HCT116 (cell line): ENCODE data around the gene RPL19.

Experiments used
- EZH2 ChIP-seq: fragments of 200-600 bp; sonication (generic); IDR thresholded peaks from 2 replicates; pipeline ENCODE4 v1.6.1; 2017; ENCODE audit warnings: antibody characterized with exemption, mixed run types
- EZH2phosphoT487 ChIP-seq: fragments of 200-600 bp; IDR thresholded peaks from 2 replicates; pipeline ENCODE4 v1.6.1; 2018; ENCODE audit warnings: antibody characterized with exemption, borderline replicate concordance
- POLR2A ChIP-seq: IDR thresholded peaks from 2 replicates; pipeline ENCODE4 v1.7.0; 2011; ENCODE audit warnings: borderline replicate concordance; ENCODE audit not compliant: insufficient read depth, insufficient read length; ENCODE audit errors: extremely low read depth
- POLR2AphosphoS5 ChIP-seq: IDR thresholded peaks from 2 replicates; pipeline ENCODE4 v1.6.1; 2011; ENCODE audit warnings: mild to moderate bottlenecking, low read depth, low read length, moderate library complexity
- SP1 ChIP-seq: IDR thresholded peaks from 2 replicates; pipeline ENCODE4 v1.6.1; 2012; ENCODE audit warnings: low read depth
- TCF7L2 ChIP-seq: IDR thresholded peaks from 2 replicates; pipeline ENCODE4 v1.7.0; 2011; ENCODE audit warnings: borderline replicate concordance, inconsistent platforms; ENCODE audit not compliant: insufficient read depth, insufficient read length; ENCODE audit errors: extremely low read depth
- YY1 ChIP-seq: IDR thresholded peaks from 2 replicates; pipeline ENCODE4 v1.6.1; 2011; ENCODE audit warnings: low read length, low read depth, moderate library complexity, mild to moderate bottlenecking; ENCODE audit not compliant: insufficient replicate concordance; ENCODE audit errors: extremely low read depth
- TF ChIP-seq, protein P1 (sequence below), 3 experiments: fragments of 200-600 bp in 1 of 3; sonication (generic) in 1 of 3; IDR thresholded peaks in 2 of 3; conservative IDR thresholded peaks in 1 of 3; 2 replicates each; pipeline ENCODE4 v1.5.1; 2012 to 2017; ENCODE audit warnings: low read depth in 2 of 3, low read length in 2 of 3, antibody characterized with exemption in 1 of 3, borderline replicate concordance in 1 of 3, control low read depth in 1 of 3, mild to moderate bottlenecking in 1 of 3, mixed read lengths in 1 of 3, mixed run types in 1 of 3, moderate library complexity in 1 of 3; ENCODE audit not compliant: insufficient read depth in 1 of 3
- TF ChIP-seq, protein P2 (sequence below): IDR thresholded peaks from 2 replicates; pipeline ENCODE4 v1.6.1; 2012

DNA sequence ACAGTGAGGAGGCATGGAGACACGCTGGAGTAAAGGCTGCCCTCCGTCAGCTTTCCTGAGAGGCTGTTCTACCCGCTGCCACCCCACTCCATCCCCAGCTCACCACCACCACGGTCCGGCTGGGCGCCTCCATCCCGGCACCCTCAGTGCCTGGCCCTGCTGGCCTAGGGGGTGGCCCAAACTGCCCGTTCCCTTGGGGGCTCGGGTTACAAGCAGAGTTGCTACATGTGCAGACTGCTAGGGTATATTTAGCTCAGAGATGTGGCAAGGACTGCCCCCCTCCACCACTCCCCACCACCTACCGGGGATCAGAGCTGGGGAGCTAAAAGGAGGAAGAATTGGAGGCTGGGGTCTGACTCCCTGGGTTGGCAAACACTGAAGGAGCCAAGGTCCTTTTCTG is 6.7 kb upstream of the RPL19 start:
- TF ChIP-seq POLR2A: no peak
- TF ChIP-seq, protein P1, sequence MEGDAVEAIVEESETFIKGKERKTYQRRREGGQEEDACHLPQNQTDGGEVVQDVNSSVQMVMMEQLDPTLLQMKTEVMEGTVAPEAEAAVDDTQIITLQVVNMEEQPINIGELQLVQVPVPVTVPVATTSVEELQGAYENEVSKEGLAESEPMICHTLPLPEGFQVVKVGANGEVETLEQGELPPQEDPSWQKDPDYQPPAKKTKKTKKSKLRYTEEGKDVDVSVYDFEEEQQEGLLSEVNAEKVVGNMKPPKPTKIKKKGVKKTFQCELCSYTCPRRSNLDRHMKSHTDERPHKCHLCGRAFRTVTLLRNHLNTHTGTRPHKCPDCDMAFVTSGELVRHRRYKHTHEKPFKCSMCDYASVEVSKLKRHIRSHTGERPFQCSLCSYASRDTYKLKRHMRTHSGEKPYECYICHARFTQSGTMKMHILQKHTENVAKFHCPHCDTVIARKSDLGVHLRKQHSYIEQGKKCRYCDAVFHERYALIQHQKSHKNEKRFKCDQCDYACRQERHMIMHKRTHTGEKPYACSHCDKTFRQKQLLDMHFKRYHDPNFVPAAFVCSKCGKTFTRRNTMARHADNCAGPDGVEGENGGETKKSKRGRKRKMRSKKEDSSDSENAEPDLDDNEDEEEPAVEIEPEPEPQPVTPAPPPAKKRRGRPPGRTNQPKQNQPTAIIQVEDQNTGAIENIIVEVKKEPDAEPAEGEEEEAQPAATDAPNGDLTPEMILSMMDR (IDR thresholded peaks at IDR 0.05 in 2 of 3, conservative IDR thresholded peaks at IDR 0.05 in 1 of 3; ENCODE audit: borderline replicate concordance in 1 of 3, insufficient read depth in 1 of 3, low read depth in 2 of 3, low read length in 2 of 3): no peak
- TF ChIP-seq YY1: no peak
- TF ChIP-seq TCF7L2: no peak
- TF ChIP-seq EZH2: no peak
- no peak for TF ChIP-seq POLR2AphosphoS5
- TF ChIP-seq, protein P2, sequence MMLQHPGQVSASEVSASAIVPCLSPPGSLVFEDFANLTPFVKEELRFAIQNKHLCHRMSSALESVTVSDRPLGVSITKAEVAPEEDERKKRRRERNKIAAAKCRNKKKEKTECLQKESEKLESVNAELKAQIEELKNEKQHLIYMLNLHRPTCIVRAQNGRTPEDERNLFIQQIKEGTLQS: no peak
- no peak for TF ChIP-seq SP1
- no peak for TF ChIP-seq EZH2phosphoT487
